HepG2 (cell line): Measurements from ENCODE around the gene WDR73. TPM values are rescaled to one million over a fixed set of nuclear protein-coding genes. Genes with fewer than 3 reads are reported as not detected.

ENCODE experiments used
- ATAC-seq: fragments of 200-7000 bp; cut with Tn5 transposase; 3 replicates; pipeline ENCODE4 v1.9.1; 2020; ENCODE audit warnings: mild to moderate bottlenecking, moderate library complexity
- BruUV-seq: library from RNA; stranded (reverse); fragments of 400-500 nt; replicated peaks from 2 replicates; lab custom pipeline; 2021; lab: Mats Ljungman, UMichigan
- CTCF ChIA-PET: fragments of 300-600 bp; formaldehyde crosslinking; extraction: SDS; loops from one replicate; lab custom pipeline; 2021; ENCODE audit warnings: low total read pairs, inconsistent platforms, low intra/inter-chr PET ratio; lab: Yijun Ruan, JAX
- POLR2A ChIA-PET: fragments of 350-600 bp; sonication (Branson Sonifier 250); formaldehyde crosslinking; loops from one replicate; lab custom pipeline; 2020; ENCODE audit warnings: antibody characterized with exemption, inconsistent platforms; lab: Yijun Ruan, JAX
- DNase-seq: peaks from one replicate; pipeline ENCODE4 v3.0.0-alpha.2; 2015; ENCODE audit warnings: low spot score
- FAIRE-seq: peaks from 3 replicates; lab custom pipeline; 2011; peaks lifted over from hg19 to GRCh38; lab: Jason Lieb, UNC
- H2AFZ ChIP-seq: one replicate; pipeline ENCODE4 v1.6.1; 2011; ENCODE audit warnings: low read length, inconsistent platforms
- H3K27ac ChIP-seq: fragments of 300-600 bp; 3 replicates; pipeline ENCODE4 v1.8.0; 2011; ENCODE audit warnings: mixed run types, mild to moderate bottlenecking, mixed read lengths, low read length, inconsistent platforms; ENCODE audit not compliant: insufficient read depth; ENCODE audit errors: extremely low read length
- H3K27me3 ChIP-seq, 2 experiments: fragments of 200-600 bp in 1 of 2; 2 replicates in 1 of 2; 3 replicates in 1 of 2; pipeline versions ENCODE4 v1.6.0 to v1.8.0; 2011; ENCODE audit warnings: low read length in 2 of 2, mild to moderate bottlenecking in 2 of 2, moderate library complexity in 2 of 2, inconsistent platforms in 1 of 2; ENCODE audit not compliant: insufficient read depth in 2 of 2, control insufficient read depth in 1 of 2
- H3K36me3 ChIP-seq, 2 experiments: fragments of 200-600 bp in 1 of 2; replicated peaks in 1 of 2; 2 replicates in 1 of 2; 3 replicates in 1 of 2; pipeline versions ENCODE4 v1.5.1 to v1.8.0; 2011; ENCODE audit warnings: low read length in 2 of 2, inconsistent platforms in 1 of 2; ENCODE audit not compliant: insufficient read depth in 2 of 2, control insufficient read depth in 1 of 2
- H3K4me1 ChIP-seq: 2 replicates; pipeline ENCODE4 v1.5.1; 2012; ENCODE audit warnings: low read length, inconsistent platforms; ENCODE audit not compliant: insufficient read depth
- H3K4me2 ChIP-seq: 2 replicates; pipeline ENCODE4 v1.6.0; 2011; ENCODE audit warnings: low read depth, low read length, inconsistent platforms
- H3K4me3 ChIP-seq, 3 experiments: fragments of 200-600 bp in 1 of 3; sonication (generic), shearing (Covaris generic) in 1 of 3; replicated peaks in 1 of 3; 2 replicates each; pipeline ENCODE4 v1.5.1; 2011 to 2016; ENCODE audit warnings: low read length in 3 of 3, inconsistent platforms in 2 of 3, low read depth in 2 of 3, mild to moderate bottlenecking in 2 of 3, control low read depth in 1 of 3, mixed read lengths in 1 of 3; ENCODE audit not compliant: insufficient read depth in 1 of 3
- H3K79me2 ChIP-seq: one replicate; pipeline ENCODE4 v1.6.1; 2011; ENCODE audit warnings: low read length, inconsistent platforms; ENCODE audit not compliant: insufficient read depth
- H3K9ac ChIP-seq: 2 replicates; pipeline ENCODE4 v1.6.0; 2011; ENCODE audit warnings: mild to moderate bottlenecking, low read depth, low read length, inconsistent platforms; ENCODE audit not compliant: insufficient read depth
- H3K9me3 ChIP-seq: 2 replicates; pipeline ENCODE4 v1.5.1; 2012; ENCODE audit warnings: mild to moderate bottlenecking, low read length
- H4K20me1 ChIP-seq: 2 replicates; pipeline ENCODE4 v1.6.0; 2011; ENCODE audit warnings: inconsistent platforms, mild to moderate bottlenecking, low read length, moderate library complexity; ENCODE audit not compliant: insufficient read depth
- FOXO1 ChIP-seq: sonication (generic); formaldehyde crosslinking; IDR thresholded peaks from 2 replicates; pipeline ENCODE4 v1.4.0; 2020; ENCODE audit warnings: missing genetic modification reagents
- HOXA7 ChIP-seq: sonication (generic); formaldehyde crosslinking; IDR thresholded peaks from 2 replicates; pipeline ENCODE4 v1.8.1; 2022; ENCODE audit warnings: mild to moderate bottlenecking, missing genetic modification reagents, moderate library complexity
- KMT2A ChIP-seq: sonication (generic); formaldehyde crosslinking; IDR thresholded peaks from 2 replicates; pipeline ENCODE4 v1.4.0; 2020; ENCODE audit warnings: missing genetic modification reagents
- MIXL1 ChIP-seq: IDR thresholded peaks from 2 replicates; pipeline ENCODE4 v1.6.1; 2016
- MXI1 ChIP-seq: IDR thresholded peaks from 3 replicates; pipeline ENCODE4 v1.6.1; 2012; ENCODE audit warnings: low read depth, low read length, inconsistent platforms, borderline replicate concordance
- NCOA2 ChIP-seq: sonication (generic); formaldehyde crosslinking; IDR thresholded peaks from 2 replicates; pipeline ENCODE4 v1.8.0; 2022; ENCODE audit warnings: inconsistent platforms
- RAD21 ChIP-seq: fragments of 450-650 bp; formaldehyde crosslinking; IDR thresholded peaks from 2 replicates; pipeline ENCODE4 v1.5.0; 2020; ENCODE audit warnings: mild to moderate bottlenecking
- SMC3 ChIP-seq: IDR thresholded peaks from 2 replicates; pipeline ENCODE4 v1.6.1; 2011; ENCODE audit warnings: low read length, improper control_type of control experiment
- STAG1 ChIP-seq: sonication (generic); formaldehyde crosslinking; IDR thresholded peaks from 2 replicates; pipeline ENCODE4 v1.4.0; 2020; ENCODE audit warnings: missing genetic modification reagents
- ZBTB14 ChIP-seq: sonication (generic); formaldehyde crosslinking; IDR thresholded peaks from 2 replicates; pipeline ENCODE4 v1.4.0; 2020; ENCODE audit warnings: missing genetic modification reagents
- ZEB1 ChIP-seq: IDR thresholded peaks from 2 replicates; pipeline ENCODE4 v1.6.1; 2012; ENCODE audit warnings: mild to moderate bottlenecking, low read depth, inconsistent platforms; ENCODE audit not compliant: insufficient replicate concordance
- ZNF431 ChIP-seq: sonication (generic); formaldehyde crosslinking; IDR thresholded peaks from 2 replicates; pipeline ENCODE4 v1.9.0; 2022; ENCODE audit warnings: missing genetic modification reagents, low read depth, mild to moderate bottlenecking, borderline replicate concordance
- ZNF441 ChIP-seq: sonication (generic); formaldehyde crosslinking; IDR thresholded peaks from 2 replicates; pipeline ENCODE4 v1.7.0; 2021; ENCODE audit warnings: missing genetic modification reagents, borderline replicate concordance
- ZNF530 ChIP-seq: sonication (generic); formaldehyde crosslinking; IDR thresholded peaks from 2 replicates; pipeline ENCODE4 v1.5.0; 2020; ENCODE audit warnings: low read depth, mild to moderate bottlenecking, missing genetic modification reagents
- ZNF614 ChIP-seq: IDR thresholded peaks from 2 replicates; pipeline ENCODE4 v1.6.1; 2018; ENCODE audit warnings: missing biosample characterization, missing genetic modification reagents, inconsistent platforms, borderline replicate concordance
- ZNF678 ChIP-seq: sonication (generic); formaldehyde crosslinking; IDR thresholded peaks from 2 replicates; pipeline ENCODE4 v1.4.0; 2020; ENCODE audit warnings: mild to moderate bottlenecking, missing genetic modification reagents
- ZNF788 ChIP-seq: sonication (generic); formaldehyde crosslinking; IDR thresholded peaks from 2 replicates; pipeline ENCODE4 v1.5.0; 2020; ENCODE audit warnings: mild to moderate bottlenecking, missing genetic modification reagents, borderline replicate concordance
- WGBS: methylation state at CpG from one replicate; pipeline ENCODE4 v1.1.6; 2017; ENCODE audit warnings: low lambda C conversion rate; 5-methylcytosine and 5-hydroxymethylcytosine counted together
- in situ Hi-C: cut with HindIII; loops from 2 replicates; pipeline ENCODE4 v1.10.0; 2017; ENCODE audit warnings: low pct_unique_long_range_greater_than_20kb; ENCODE audit not compliant: extremely low pct_ligation_motif_present
- intact Hi-C: fragments of 100-400 bp; cut with micrococcal nuclease; formaldehyde crosslinking; loops from one replicate; pipeline ENCODE4 v1.10.0; 2022; ENCODE audit not compliant: unreplicated experiment
- polyA plus RNA-seq, 8 experiments: library from polyadenylated mRNA; depleted of rRNA in 3 of 8; stranded (reverse) in 7 of 8; unstranded in 1 of 8; fragments of >200 nt; fragmentation: Illumina TruSeq in 4 of 8; extraction: Trizol in 4 of 8; gene quantifications; 2 replicates each; pipeline versions ENCODE4 v1.2.1 to v1.2.3, GENCODE V29; 2011 to 2016; ENCODE audit warnings: low read depth in 4 of 8, missing spikeins in 1 of 8, mixed read lengths in 1 of 8; ENCODE audit not compliant: insufficient read depth in 1 of 8
- total RNA-seq, 5 experiments: library from RNA; depleted of rRNA; stranded (reverse); fragments of >200 nt; fragmentation: Illumina TruSeq; extraction: Trizol; gene quantifications; 2 replicates each; pipeline ENCODE4 v1.2.3, GENCODE V29; 2016; ENCODE audit warnings: low read depth in 1 of 5
- TF ChIP-seq, protein P1 (sequence below): IDR thresholded peaks from 2 replicates; pipeline ENCODE4 v1.6.1; 2018; ENCODE audit warnings: missing genetic modification reagents, mild to moderate bottlenecking, missing compliant biosample characterization
- TF ChIP-seq, protein P2 (sequence below): sonication (generic); formaldehyde crosslinking; IDR thresholded peaks from 2 replicates; pipeline ENCODE4 v1.5.0; 2020; ENCODE audit warnings: mild to moderate bottlenecking, missing genetic modification reagents, moderate library complexity

Gene WDR73
- total and polyA plus RNA-seq, 2 of the 13 experiments (the other 11 are each of a cell fraction or from before 2014, with no cell fraction given): 20.0 to 35.5 TPM

DNA sequence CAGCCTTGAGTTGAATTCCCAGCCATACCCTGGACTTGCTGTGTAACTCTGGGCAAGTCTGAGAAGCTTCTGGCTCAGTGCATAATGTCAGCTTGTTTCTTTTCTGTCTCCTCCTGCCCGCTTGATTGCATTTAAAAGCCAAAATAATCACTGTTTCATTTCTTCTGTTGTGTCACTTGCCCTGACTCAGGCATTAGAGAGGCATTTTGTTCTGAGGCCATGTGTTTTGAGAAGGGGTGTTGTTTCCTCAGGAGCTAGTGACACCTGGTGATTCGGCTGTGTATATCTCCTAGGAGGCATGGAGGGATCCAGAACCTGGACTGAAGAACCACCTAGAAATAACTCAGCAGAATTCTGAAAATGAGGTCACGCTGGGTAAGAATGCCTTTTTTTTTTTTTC lies 16.0 kb downstream of the WDR73 start:
- BruUV-seq: no TSS peak

More for the DNA sequence above, 16.0 kb downstream of the WDR73 start:
- peaks cover 5% of the 10 kb centered on the region for H3K79me2 ChIP-seq
- H3K4me3 ChIP-seq: no peak overlapping the region
- peaks cover 13% of the 10 kb centered on the region for H4K20me1 ChIP-seq
- FAIRE-seq (peak; percentile 43), DNase-seq (peak; percentile 58), ATAC-seq (peak; percentile 31)
- intact Hi-C loops: loop anchor here (1.0 kb wide), 2 partner anchors 39 to 50 kb away; no protein-coding TSS in a partner anchor
- TF ChIP-seq ZEB1 (no peak), ZNF530 (no peak), STAG1 (peak; percentile 79), HOXA7 (CRISPR knock-in tag) (no peak), FOXO1 (CRISPR knock-in tag) (no peak), KMT2A (CRISPR knock-in tag) (no peak), SMC3 (peak; percentile 66), ZNF788 (CRISPR knock-in tag) (no peak), RAD21 (CRISPR knock-in tag) (peak; percentile 47; the same call in 1 of the 2 replicates), NCOA2 (CRISPR knock-in tag) (no peak), ZNF441 (0 out of 2 replicates have a peak, but pooled peaks have one; percentile 19), MXI1 (peak; percentile 49; the same call in 1 of the 3 replicates), ZNF431 (CRISPR knock-in tag) (no peak), ZNF678 (CRISPR knock-in tag) (no peak), MIXL1 (CRISPR knock-in tag) (0 out of 2 replicates have a peak, but pooled peaks have one; percentile 20), ZBTB14 (CRISPR knock-in tag) (no peak), ZNF614 (CRISPR knock-in tag) (no peak)
- TF ChIP-seq, protein P1, sequence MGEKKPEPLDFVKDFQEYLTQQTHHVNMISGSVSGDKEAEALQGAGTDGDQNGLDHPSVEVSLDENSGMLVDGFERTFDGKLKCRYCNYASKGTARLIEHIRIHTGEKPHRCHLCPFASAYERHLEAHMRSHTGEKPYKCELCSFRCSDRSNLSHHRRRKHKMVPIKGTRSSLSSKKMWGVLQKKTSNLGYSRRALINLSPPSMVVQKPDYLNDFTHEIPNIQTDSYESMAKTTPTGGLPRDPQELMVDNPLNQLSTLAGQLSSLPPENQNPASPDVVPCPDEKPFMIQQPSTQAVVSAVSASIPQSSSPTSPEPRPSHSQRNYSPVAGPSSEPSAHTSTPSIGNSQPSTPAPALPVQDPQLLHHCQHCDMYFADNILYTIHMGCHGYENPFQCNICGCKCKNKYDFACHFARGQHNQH: no peak
- TF ChIP-seq, protein P2, sequence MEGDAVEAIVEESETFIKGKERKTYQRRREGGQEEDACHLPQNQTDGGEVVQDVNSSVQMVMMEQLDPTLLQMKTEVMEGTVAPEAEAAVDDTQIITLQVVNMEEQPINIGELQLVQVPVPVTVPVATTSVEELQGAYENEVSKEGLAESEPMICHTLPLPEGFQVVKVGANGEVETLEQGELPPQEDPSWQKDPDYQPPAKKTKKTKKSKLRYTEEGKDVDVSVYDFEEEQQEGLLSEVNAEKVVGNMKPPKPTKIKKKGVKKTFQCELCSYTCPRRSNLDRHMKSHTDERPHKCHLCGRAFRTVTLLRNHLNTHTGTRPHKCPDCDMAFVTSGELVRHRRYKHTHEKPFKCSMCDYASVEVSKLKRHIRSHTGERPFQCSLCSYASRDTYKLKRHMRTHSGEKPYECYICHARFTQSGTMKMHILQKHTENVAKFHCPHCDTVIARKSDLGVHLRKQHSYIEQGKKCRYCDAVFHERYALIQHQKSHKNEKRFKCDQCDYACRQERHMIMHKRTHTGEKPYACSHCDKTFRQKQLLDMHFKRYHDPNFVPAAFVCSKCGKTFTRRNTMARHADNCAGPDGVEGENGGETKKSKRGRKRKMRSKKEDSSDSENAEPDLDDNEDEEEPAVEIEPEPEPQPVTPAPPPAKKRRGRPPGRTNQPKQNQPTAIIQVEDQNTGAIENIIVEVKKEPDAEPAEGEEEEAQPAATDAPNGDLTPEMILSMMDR (CRISPR knock-in tag): peak; percentile 62
- H3K9ac ChIP-seq: no peak overlapping the region
- peaks cover 18% of the 10 kb centered on the region for H3K4me1 ChIP-seq
- in situ Hi-C loops: loop anchor here (5.0 kb wide), 1 partner anchor 41 kb away; no protein-coding TSS in a partner anchor
- 85% methylated on average over 3 of the region's 3 CpGs for WGBS
- no peak overlapping the region for H3K27ac ChIP-seq
- H3K36me3 ChIP-seq: peaks cover 11 to 32% of the 10 kb centered on the region in 2 experiments
- no peaks in the 10 kb centered on the region for H3K9me3 ChIP-seq
- no peaks in the 10 kb centered on the region; a peak in 1 of 5 replicates for H3K27me3 ChIP-seq
- no peak overlapping the region for H3K4me2 ChIP-seq
- CTCF ChIA-PET: interaction anchor here (2.8 kb wide), 1 partner anchor 39 kb away, joined by 25 read pairs; the partner anchor contains the start of gene ZSCAN2
- no peak overlapping the region for H2AFZ ChIP-seq
- POLR2A ChIA-PET: interaction anchor here (1.0 to 2.5 kb wide), 3 partner anchors 31 to 39 kb away, joined by 5 to 9 read pairs (median 7); partner anchors contain the start of gene ZSCAN2
